Right lobe of liver (tissue), 6 donors: Measurements from ENCODE around the gene CLSTN2. TPM values are rescaled to one million over a fixed set of nuclear protein-coding genes. Genes with fewer than 3 reads are reported as not detected.

Experiments
- ATAC-seq, 4 donors: fragments of 200-7000 bp; cut with Tn5 transposase; one replicate each; pipeline ENCODE4 v1.9.1; 2020; ENCODE audit warnings: mild to moderate bottlenecking in 4 of 4, moderate library complexity in 4 of 4
- DNase-seq, 3 donors: peaks; one replicate each; pipeline ENCODE4 v3.0.0-alpha.2; 2020
- H3K27ac ChIP-seq, 3 donors: fragments of 200-600 bp; one replicate each; pipeline ENCODE4 v1.8.0; 2022
- H3K27me3 ChIP-seq, 2 donors: fragments of 200-600 bp; one replicate each; pipeline ENCODE4 v1.8.0; 2022
- H3K36me3 ChIP-seq, 4 donors: fragments of 200-600 bp; sonication (generic) in 1 of 4; one replicate each; pipeline versions ENCODE4 v1.5.1 to v1.8.0; 2017 to 2022; ENCODE audit warnings: control low read depth in 1 of 4
- H3K4me1 ChIP-seq, 4 donors: fragments of 200-600 bp; sonication (generic) in 1 of 4; one replicate each; pipeline versions ENCODE4 v1.5.1 to v1.8.0; 2017 to 2022; ENCODE audit warnings: control low read depth in 1 of 4
- H3K4me3 ChIP-seq, 3 donors: fragments of 200-600 bp; one replicate each; pipeline ENCODE4 v1.8.0; 2022
- H3K9me3 ChIP-seq, 4 donors: fragments of 200-600 bp; sonication (generic) in 1 of 4; one replicate each; pipeline versions ENCODE4 v1.5.1 to v1.8.0; 2017 to 2022; ENCODE audit warnings: control low read depth in 1 of 4
- POLR2A ChIP-seq: fragments of 450-650 bp; IDR thresholded peaks from one replicate; pipeline ENCODE4 v1.6.1; 2017; ENCODE audit warnings: antibody characterized with exemption, mild to moderate bottlenecking
- WGBS: methylation state at CpG from one replicate; pipeline ENCODE4 v1.1.6; 2018; ENCODE audit warnings: low coverage, low lambda C conversion rate; ENCODE audit not compliant: insufficient coverage; ENCODE audit errors: missing lambda C conversion rate; 5-methylcytosine and 5-hydroxymethylcytosine counted together
- intact Hi-C, 2 donors: fragments of 100-400 bp; cut with DNase I; formaldehyde crosslinking; loops; one replicate each; pipeline versions ENCODE4 v1.11.2 to v1.14.1; 2022
- total RNA-seq, 6 experiments: library from RNA; depleted of rRNA in 2 of 6; stranded (reverse); fragments of >200 nt in 2 of 6; fragmentation: NEBNext Ultra II Directional in 3 of 6; extraction: Animal tissue kit (Norgen Biotek cat#: 25700) in 3 of 6; gene quantifications; one replicate each; pipeline versions ENCODE4 v1.1.0 to v1.2.4, GENCODE V29; 2016 to 2023
- TF ChIP-seq, protein P1 (sequence below), 4 donors: fragments of 200-600 bp in 3 of 4; fragments of 450-650 bp in 1 of 4; IDR thresholded peaks; one replicate each; pipeline versions ENCODE4 v1.5.1 to v1.8.0; 2016 to 2022; ENCODE audit warnings: antibody characterized with exemption in 4 of 4, mild to moderate bottlenecking in 2 of 4
- donor health status: DM: no; HTN: yes; CAD: no.
- donor health status: DM: no; HTN: no; CAD: no.
- donor health status: DM: no; HTN: no; CAD: no.
- donor health status: DM: no; HTN: yes; CAD: no.
- donor health status: DM: no; HTN: yes; CAD: no.

The CLSTN2 gene
- total RNA-seq, 6 experiments from 2014 or later, result 1.0 to 3.3 (median 2.0) TPM

DNA sequence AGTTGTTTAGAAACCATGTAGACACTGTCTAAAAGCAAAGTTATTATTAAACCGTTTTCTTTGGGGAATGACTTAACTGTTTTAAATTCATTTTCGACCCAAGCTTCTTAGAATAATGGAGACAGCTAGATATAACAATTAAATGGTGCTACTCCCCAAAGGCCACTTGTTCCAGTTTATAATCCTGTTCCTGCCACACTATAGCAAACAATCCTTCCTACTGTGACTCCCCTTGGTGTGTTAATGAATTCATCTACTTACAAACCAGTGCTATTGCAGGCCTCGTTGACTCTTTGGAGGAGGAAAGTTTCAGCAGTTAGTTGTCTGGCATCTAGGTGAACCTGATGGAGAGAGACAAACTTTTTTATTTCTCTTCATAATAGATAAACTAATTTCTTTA is 25.2 kb upstream of the CLSTN2 start:
- no peak for ATAC-seq
- DNase-seq, result no peak
- Histone ChIP-seq H3K27me3 (no peaks in the 10 kb centered on the region), H3K27ac (no peak overlapping the region), H3K36me3 (no peaks in the 10 kb centered on the region), H3K4me3 (no peak overlapping the region), H3K9me3 (no peaks in the 10 kb centered on the region), H3K4me1 (no peaks in the 10 kb centered on the region)
- TF ChIP-seq, protein P1, sequence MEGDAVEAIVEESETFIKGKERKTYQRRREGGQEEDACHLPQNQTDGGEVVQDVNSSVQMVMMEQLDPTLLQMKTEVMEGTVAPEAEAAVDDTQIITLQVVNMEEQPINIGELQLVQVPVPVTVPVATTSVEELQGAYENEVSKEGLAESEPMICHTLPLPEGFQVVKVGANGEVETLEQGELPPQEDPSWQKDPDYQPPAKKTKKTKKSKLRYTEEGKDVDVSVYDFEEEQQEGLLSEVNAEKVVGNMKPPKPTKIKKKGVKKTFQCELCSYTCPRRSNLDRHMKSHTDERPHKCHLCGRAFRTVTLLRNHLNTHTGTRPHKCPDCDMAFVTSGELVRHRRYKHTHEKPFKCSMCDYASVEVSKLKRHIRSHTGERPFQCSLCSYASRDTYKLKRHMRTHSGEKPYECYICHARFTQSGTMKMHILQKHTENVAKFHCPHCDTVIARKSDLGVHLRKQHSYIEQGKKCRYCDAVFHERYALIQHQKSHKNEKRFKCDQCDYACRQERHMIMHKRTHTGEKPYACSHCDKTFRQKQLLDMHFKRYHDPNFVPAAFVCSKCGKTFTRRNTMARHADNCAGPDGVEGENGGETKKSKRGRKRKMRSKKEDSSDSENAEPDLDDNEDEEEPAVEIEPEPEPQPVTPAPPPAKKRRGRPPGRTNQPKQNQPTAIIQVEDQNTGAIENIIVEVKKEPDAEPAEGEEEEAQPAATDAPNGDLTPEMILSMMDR (IDR thresholded peaks at IDR 0.05), result no peak
- TF ChIP-seq POLR2A, result no peak
- WGBS, result 36% methylated on average over 3 of the region's 3 CpGs
- intact Hi-C loops, result no loop called here

DNA sequence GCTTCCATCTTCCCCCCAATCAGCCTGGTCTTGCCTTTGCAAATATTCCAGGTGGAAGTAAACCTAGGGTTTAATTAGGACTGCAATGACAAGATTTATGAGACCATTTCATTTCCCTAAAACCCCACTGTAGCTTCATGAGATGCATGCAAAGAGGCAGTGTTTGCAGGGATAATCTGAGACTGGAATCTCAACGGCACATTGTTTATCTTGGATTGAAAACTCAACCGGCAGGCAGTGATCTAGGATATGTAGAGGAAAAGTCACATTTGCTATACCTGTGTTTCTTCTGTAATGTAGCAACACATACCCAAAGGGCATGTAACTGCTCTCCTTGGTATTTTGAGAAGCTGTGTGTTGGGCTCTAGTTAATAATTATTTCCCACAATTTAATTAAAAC is 18.7 kb upstream of the CLSTN2 start:
- Histone ChIP-seq H3K27ac (no peak overlapping the region), H3K9me3 (no peaks in the 10 kb centered on the region), H3K4me1 (no peaks in the 10 kb centered on the region), H3K27me3 (no peaks in the 10 kb centered on the region), H3K4me3 (no peak overlapping the region), H3K36me3 (no peaks in the 10 kb centered on the region)
- intact Hi-C loops, result no loop called here
- WGBS, result 32% methylated on average over 2 of the region's 2 CpGs
- ATAC-seq, result no peak
- no peak for TF ChIP-seq POLR2A
- TF ChIP-seq, protein P1 (IDR thresholded peaks at IDR 0.05), result no peak
- no peak for DNase-seq

DNA sequence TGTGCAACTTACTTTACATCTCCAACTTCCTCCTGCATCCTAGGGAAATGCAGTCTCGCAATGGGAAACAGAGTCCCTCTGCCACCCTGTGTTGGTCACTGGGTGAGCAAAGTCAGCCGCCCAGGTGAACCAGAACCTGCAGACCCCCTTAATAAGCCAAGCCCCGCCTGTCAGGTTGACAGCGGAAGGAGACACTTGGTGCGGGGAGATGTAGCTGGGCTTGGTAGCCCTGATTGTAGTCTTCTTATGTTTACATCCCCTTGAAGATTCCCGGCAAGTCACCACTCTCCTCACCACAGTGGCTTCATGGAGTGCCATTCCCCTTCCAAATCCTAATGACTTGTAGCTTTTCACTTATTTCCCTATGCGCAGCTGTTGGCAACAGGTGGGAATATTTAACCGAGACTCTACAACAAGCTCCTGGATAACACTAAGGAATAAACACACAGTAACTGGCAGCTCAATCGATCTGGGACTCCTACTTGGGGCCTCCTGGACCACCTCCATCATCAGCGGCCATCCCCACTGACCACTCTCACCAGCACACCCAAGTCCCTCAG is 17.7 kb upstream of the CLSTN2 start:
- Histone ChIP-seq H3K4me3 (no peak overlapping the region), H3K9me3 (no peaks in the 10 kb centered on the region), H3K4me1 (no peaks in the 10 kb centered on the region), H3K27ac (no peak overlapping the region), H3K27me3 (no peaks in the 10 kb centered on the region), H3K36me3 (no peaks in the 10 kb centered on the region)
- WGBS, result 67% methylated on average over 9 of the region's 10 CpGs
- TF ChIP-seq, protein P1 (IDR thresholded peaks at IDR 0.05), result no peak
- no peak for TF ChIP-seq POLR2A
- DNase-seq (no peak), ATAC-seq (no peak)
- intact Hi-C loops, result no loop called here

DNA sequence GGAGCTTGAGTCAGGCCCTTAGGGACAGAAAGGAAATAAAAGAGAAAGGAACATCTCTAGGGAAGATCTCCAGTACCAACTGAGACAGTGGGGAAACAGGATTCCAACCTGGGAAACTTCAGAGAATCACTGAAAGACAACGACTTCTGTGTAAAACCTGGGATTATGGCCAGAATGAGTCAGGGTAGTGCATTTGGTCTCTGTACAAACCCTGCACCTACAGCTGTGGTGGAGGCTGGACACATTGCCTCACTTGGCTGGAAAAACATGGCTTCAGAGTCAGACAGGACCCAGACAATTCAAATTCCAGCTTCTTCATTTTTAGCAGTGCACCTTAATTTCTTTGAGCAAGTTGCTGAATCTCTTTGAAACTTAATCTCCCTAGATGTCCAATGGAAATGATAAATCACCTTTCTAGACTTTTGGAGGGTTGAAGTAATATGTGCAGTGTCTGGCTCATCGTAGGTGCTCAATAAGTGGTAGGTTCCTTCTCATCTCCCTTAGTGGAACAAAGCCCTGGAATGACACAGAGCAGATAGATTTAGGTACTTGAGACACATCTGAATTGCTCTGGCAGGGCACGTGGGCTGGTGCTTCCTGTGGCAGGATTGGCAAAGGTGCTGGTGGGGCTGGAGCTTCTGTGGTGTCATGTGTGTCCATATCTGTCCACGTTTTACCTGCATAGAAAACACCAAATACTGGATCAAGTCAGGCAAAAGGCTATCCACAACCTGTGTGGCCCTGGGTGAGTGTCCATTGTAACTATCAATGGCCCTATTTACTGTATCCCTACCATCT is 6.1 kb upstream of the CLSTN2 start:
- Histone ChIP-seq H3K27ac (no peak overlapping the region), H3K4me3 (no peak overlapping the region), H3K27me3 (no peaks in the 10 kb centered on the region), H3K4me1 (no peaks in the 10 kb centered on the region), H3K36me3 (no peaks in the 10 kb centered on the region), H3K9me3 (no peaks in the 10 kb centered on the region)
- intact Hi-C loops, result no loop called here
- TF ChIP-seq, protein P1 (IDR thresholded peaks at IDR 0.05), result no peak
- TF ChIP-seq POLR2A, result no peak
- ATAC-seq (no peak), DNase-seq (no peak)
- WGBS, result 42% methylated on average over 4 of the region's 4 CpGs
